Activated CD4-positive, alpha-beta memory T cell treated with anti-CD3 and anti-CD28 coated beads, Interleukin-2, amount 10 ng/mL, durations not matched to agents 7 days and 5 days (primary cell): ENCODE results near the gene DOK4. TPM values are rescaled to one million over a fixed set of nuclear protein-coding genes. Genes with fewer than 3 reads are reported as not detected.

Experiments used
- CTCF ChIA-PET: fragments of 350-600 bp; sonication (Branson Sonifier 250); formaldehyde crosslinking; loops from one replicate; lab custom pipeline; 2021; ENCODE audit warnings: antibody characterized with exemption, inconsistent platforms; lab: Charles Lee
- POLR2A ChIA-PET: fragments of 350-600 bp; sonication (Branson Sonifier 250); formaldehyde crosslinking; loops from one replicate; lab custom pipeline; 2021; ENCODE audit warnings: antibody characterized with exemption; lab: Charles Lee
- DNase-seq: peaks from one replicate; pipeline ENCODE4 v3.0.0-alpha.2; 2020
- H3K27ac Mint-ChIP-seq: one replicate; pipeline ENCODE4 v1.8.0; 2021; ENCODE audit warnings: mild to moderate bottlenecking, mixed read lengths
- H3K27me3 Mint-ChIP-seq: one replicate; pipeline ENCODE4 v1.8.0; 2021; ENCODE audit warnings: mixed read lengths
- H3K36me3 Mint-ChIP-seq: one replicate; pipeline ENCODE4 v1.8.0; 2021; ENCODE audit warnings: low read depth, mixed read lengths
- H3K4me1 Mint-ChIP-seq: one replicate; pipeline ENCODE4 v1.8.0; 2021; ENCODE audit warnings: mixed read lengths
- H3K4me3 Mint-ChIP-seq: one replicate; pipeline ENCODE4 v1.8.0; 2021; ENCODE audit warnings: mild to moderate bottlenecking, mixed read lengths
- H3K9me3 Mint-ChIP-seq: one replicate; pipeline ENCODE4 v1.8.0; 2021; ENCODE audit warnings: mixed read lengths
- total RNA-seq, 2 experiments: library from RNA; stranded (reverse); gene quantifications; one replicate each; pipeline ENCODE4 v1.2.3, GENCODE V29; 2021

The DOK4 gene
- total RNA-seq, 2 experiments from 2014 or later, result 2.5 to 3.4 TPM

- DNase-seq, result no peak
- H3K4me1 Mint-ChIP-seq, result peaks cover 16% of the 10 kb centered on the region
- CTCF ChIA-PET, result interaction anchor here (1.2 to 1.6 kb wide), 4 partner anchors 18 to 63 kb away, joined by 3 to 5 read pairs (median 4); partner anchors contain the start of gene POLR2C
- H3K4me3 Mint-ChIP-seq, result no peak overlapping the region
- no peak overlapping the region for H3K27ac Mint-ChIP-seq
- POLR2A ChIA-PET, result no interaction called here
- H3K9me3 Mint-ChIP-seq, result no peaks in the 10 kb centered on the region
- H3K27me3 Mint-ChIP-seq, result peaks cover 6% of the 10 kb centered on the region
- H3K36me3 Mint-ChIP-seq, result no peaks in the 10 kb centered on the region
Measured at GRCh38 chr16:57479976-57480753, 6.1 kb downstream of the DOK4 start.

GRCh38 chr16:57479205-57479975 lies 6.9 kb downstream of the DOK4 start:
- Mint-ChIP-seq H3K27ac (no peak overlapping the region), H3K4me1 (peaks cover 18% of the 10 kb centered on the region), H3K27me3 (no peaks in the 10 kb centered on the region), H3K4me3 (no peak overlapping the region), H3K9me3 (no peaks in the 10 kb centered on the region), H3K36me3 (no peaks in the 10 kb centered on the region)
- ChIA-PET POLR2A (no interaction called here), CTCF (interaction anchor here (1.6 kb wide), 1 partner anchor 41 kb away, joined by 3 read pairs; no protein-coding TSS in a partner anchor)
- no peak for DNase-seq

GRCh38 chr16:57478396-57479204 lies 7.7 kb downstream of the DOK4 start:
- H3K27me3 Mint-ChIP-seq, result no peaks in the 10 kb centered on the region
- H3K4me3 Mint-ChIP-seq, result no peak overlapping the region
- H3K4me1 Mint-ChIP-seq, result peaks cover 18% of the 10 kb centered on the region
- POLR2A ChIA-PET, result no interaction called here
- no peaks in the 10 kb centered on the region for H3K9me3 Mint-ChIP-seq
- CTCF ChIA-PET, result interaction anchor here (0.5 to 1.6 kb wide), 2 partner anchors 41 to 172 kb away, joined by 3 to 4 read pairs; no protein-coding TSS in a partner anchor
- no peaks in the 10 kb centered on the region for H3K36me3 Mint-ChIP-seq
- DNase-seq, result no peak
- H3K27ac Mint-ChIP-seq, result no peak overlapping the region

GRCh38 chr16:57477531-57478202 lies 8.6 kb downstream of the DOK4 start:
- Mint-ChIP-seq H3K4me1 (peaks cover 18% of the 10 kb centered on the region), H3K27me3 (no peaks in the 10 kb centered on the region), H3K4me3 (no peak overlapping the region), H3K27ac (no peak overlapping the region), H3K36me3 (no peaks in the 10 kb centered on the region), H3K9me3 (no peaks in the 10 kb centered on the region)
- ChIA-PET CTCF (interaction anchor here (0.5 to 1.6 kb wide), 2 partner anchors 15 to 173 kb away, joined by 4 read pairs; partner anchors contain the start of gene POLR2C), POLR2A (no interaction called here)
- DNase-seq, result no peak

GRCh38 chr16:57476546-57477410 lies 9.5 kb downstream of the DOK4 start:
- H3K27ac Mint-ChIP-seq, result peak overlapping the region; percentile 18
- no peaks in the 10 kb centered on the region for H3K9me3 Mint-ChIP-seq
- H3K27me3 Mint-ChIP-seq, result no peaks in the 10 kb centered on the region
- DNase-seq, result no peak
- ChIA-PET CTCF (interaction anchor here (0.5 to 1.6 kb wide), 5 partner anchors 14 to 63 kb away, joined by 3 to 7 read pairs (median 3); partner anchors contain the start of genes CIAPIN1, COQ9 and POLR2C), POLR2A (interaction anchor here (0.6 kb wide), 1 partner anchor 123 kb away, joined by 3 read pairs; no protein-coding TSS in a partner anchor)
- peaks cover 18% of the 10 kb centered on the region for H3K4me1 Mint-ChIP-seq
- peaks cover 5% of the 10 kb centered on the region for H3K36me3 Mint-ChIP-seq
- H3K4me3 Mint-ChIP-seq, result no peak overlapping the region

GRCh38 chr16:57475711-57476339 lies 10.5 kb downstream of the DOK4 start:
- no peak overlapping the region for H3K4me3 Mint-ChIP-seq
- DNase-seq, result peak; percentile 86
- H3K36me3 Mint-ChIP-seq, result peaks cover 12% of the 10 kb centered on the region
- peaks cover 18% of the 10 kb centered on the region for H3K4me1 Mint-ChIP-seq
- ChIA-PET POLR2A (interaction anchor here (1.5 to 5.7 kb wide), 3 partner anchors 9 to 29 kb away, joined by 3 to 30 read pairs (median 8); partner anchors contain the start of genes CIAPIN1, COQ9 and POLR2C), CTCF (interaction anchor here (0.5 to 2.2 kb wide), 7 partner anchors 11 to 64 kb away, joined by 3 to 20 read pairs (median 4); partner anchors contain the start of genes CIAPIN1, COQ9 and POLR2C)
- H3K9me3 Mint-ChIP-seq, result no peaks in the 10 kb centered on the region
- H3K27me3 Mint-ChIP-seq, result no peaks in the 10 kb centered on the region
- H3K27ac Mint-ChIP-seq, result peak overlapping the region; percentile 18

GRCh38 chr16:57474671-57475661 lies 11.3 kb downstream of the DOK4 start:
- H3K27me3 Mint-ChIP-seq, result no peaks in the 10 kb centered on the region
- CTCF ChIA-PET, result interaction anchor here (1.1 to 2.2 kb wide), 6 partner anchors 10 to 63 kb away, joined by 4 to 20 read pairs (median 5); partner anchors contain the start of genes CIAPIN1, COQ9 and POLR2C
- H3K4me1 Mint-ChIP-seq, result peaks cover 18% of the 10 kb centered on the region
- no peaks in the 10 kb centered on the region for H3K9me3 Mint-ChIP-seq
- H3K27ac Mint-ChIP-seq, result peak overlapping the region; percentile 35
- POLR2A ChIA-PET, result interaction anchor here (1.3 to 5.7 kb wide), 4 partner anchors 8 to 62 kb away, joined by 3 to 30 read pairs (median 6); partner anchors contain the start of genes CIAPIN1, COQ9 and POLR2C
- peaks cover 17% of the 10 kb centered on the region for H3K36me3 Mint-ChIP-seq
- no peak overlapping the region for H3K4me3 Mint-ChIP-seq
- no peak for DNase-seq

- Mint-ChIP-seq H3K36me3 (peaks cover 26% of the 10 kb centered on the region), H3K27me3 (no peaks in the 10 kb centered on the region), H3K27ac (no peak overlapping the region), H3K4me1 (peaks cover 18% of the 10 kb centered on the region), H3K4me3 (no peak overlapping the region), H3K9me3 (no peaks in the 10 kb centered on the region)
- ChIA-PET POLR2A (interaction anchor here (1.3 to 5.7 kb wide), 3 partner anchors 11 to 63 kb away, joined by 5 to 30 read pairs (median 8); partner anchors contain the start of genes CIAPIN1, COQ9 and POLR2C), CTCF (interaction anchor here (1.4 to 2.2 kb wide), 3 partner anchors 11 to 46 kb away, joined by 4 to 20 read pairs (median 4); partner anchors contain the start of gene POLR2C)
- no peak for DNase-seq
Measured at GRCh38 chr16:57473906-57474305, 12.4 kb downstream of the DOK4 start.

- Mint-ChIP-seq H3K36me3 (peaks cover 32% of the 10 kb centered on the region), H3K27me3 (no peaks in the 10 kb centered on the region), H3K4me3 (no peak overlapping the region), H3K4me1 (peaks cover 18% of the 10 kb centered on the region), H3K9me3 (no peaks in the 10 kb centered on the region), H3K27ac (no peak overlapping the region)
- POLR2A ChIA-PET, result interaction anchor here (1.0 to 5.7 kb wide), 2 partner anchors 10 to 26 kb away, joined by 4 to 30 read pairs; partner anchors contain the start of genes CIAPIN1, COQ9 and POLR2C
- CTCF ChIA-PET, result interaction anchor here (3.1 kb wide), 1 partner anchor 11 kb away, joined by 10 read pairs; the partner anchor contains the start of gene POLR2C
- DNase-seq, result no peak
Measured at GRCh38 chr16:57473176-57473840, 13.0 kb downstream of the DOK4 start.
